MM.1S (cell line): Measurements from ENCODE around the gene WDR49.

Experiments used
- EZH2 ChIP-seq: fragments of 300-600 bp; sonication (generic); optimal IDR thresholded peaks from 2 replicates; pipeline ENCODE3; 2017; ENCODE audit warnings: low read depth, mild to moderate bottlenecking, antibody characterized with exemption, low read length, mixed read lengths
- EZH2phosphoT487 ChIP-seq: fragments of 300-600 bp; sonication (generic); IDR thresholded peaks from 2 replicates; pipeline ENCODE4 v1.6.1; 2018; ENCODE audit warnings: antibody characterized with exemption, low read length

- TF ChIP-seq EZH2 (no peak), EZH2phosphoT487 (no peak)
Observed at GRCh38 chr3:167691366-167691765, 37.6 kb upstream of the WDR49 start.
